Caki2 (cell line): Measurements from ENCODE around the gene VDR. TPM values are rescaled to one million over a fixed set of nuclear protein-coding genes. Genes with fewer than 3 reads are reported as not detected.

Source experiments
- DNase-seq: peaks from one replicate; pipeline ENCODE4 v3.0.0-alpha.2; 2015; ENCODE audit warnings: low read depth
- in situ Hi-C: cut with HindIII; loops from 2 replicates; pipeline ENCODE4 v1.10.0; 2016; ENCODE audit warnings: low sequenced_read_pairs, low pct_unique_long_range_greater_than_20kb, mixed read lengths
- total RNA-seq: library from RNA; depleted of rRNA; stranded (reverse); fragments of >200 nt; shearing (Covaris generic); gene quantifications from 2 replicates; pipeline ENCODE4 v1.2.3, GENCODE V29; 2014; ENCODE audit warnings: low replicate concordance

Gene VDR
- total RNA-seq, 1 experiment from 2014 or later = 0.14 TPM

- peak; percentile 5 for DNase-seq
- in situ Hi-C loops = no loop called here
Observed at GRCh38 chr12:47900131-47901062, 4.4 kb downstream of the VDR start.

DNA sequence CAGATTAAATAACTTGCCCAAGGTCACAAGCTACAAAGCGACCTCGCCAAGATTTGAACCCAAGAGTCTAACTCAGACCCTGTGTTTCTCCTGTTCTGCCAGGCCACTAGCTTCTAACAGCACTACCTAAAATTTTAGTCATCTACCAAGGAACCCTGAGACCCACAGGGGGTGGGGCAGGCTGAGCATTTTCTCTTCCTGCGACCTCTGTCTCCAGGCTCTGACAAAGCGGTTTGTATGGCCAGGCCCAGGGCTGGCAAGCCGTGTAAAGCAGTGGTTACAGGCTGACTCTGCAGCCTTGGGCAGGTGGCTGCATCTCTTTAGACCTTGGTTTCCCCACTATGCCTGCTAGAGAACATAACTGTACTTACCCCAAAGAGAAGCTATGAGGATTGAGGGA is 5.3 kb downstream of the VDR start:
- in situ Hi-C loops = no loop called here
- no peak for DNase-seq

DNA sequence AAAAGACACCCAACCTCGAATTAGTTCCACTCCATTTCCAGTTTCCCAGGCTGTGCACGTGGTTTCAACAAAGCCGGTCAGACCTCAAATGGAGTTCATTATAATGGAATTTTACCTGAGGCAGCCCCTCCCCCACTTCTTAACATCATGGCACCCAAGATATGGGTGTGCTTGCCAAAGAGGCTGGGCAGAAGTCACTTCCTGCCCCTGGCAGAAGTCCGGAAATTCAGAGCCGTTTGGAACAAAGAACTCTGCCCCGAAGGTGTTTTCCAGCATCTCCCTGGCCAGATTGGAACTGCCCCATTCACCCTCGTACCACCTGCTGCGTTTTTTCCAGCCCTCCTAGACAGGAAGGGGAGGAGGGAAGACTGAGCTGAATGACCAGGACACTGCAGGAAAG is 8.2 kb downstream of the VDR start:
- in situ Hi-C loops = no loop called here
- no peak for DNase-seq

DNA sequence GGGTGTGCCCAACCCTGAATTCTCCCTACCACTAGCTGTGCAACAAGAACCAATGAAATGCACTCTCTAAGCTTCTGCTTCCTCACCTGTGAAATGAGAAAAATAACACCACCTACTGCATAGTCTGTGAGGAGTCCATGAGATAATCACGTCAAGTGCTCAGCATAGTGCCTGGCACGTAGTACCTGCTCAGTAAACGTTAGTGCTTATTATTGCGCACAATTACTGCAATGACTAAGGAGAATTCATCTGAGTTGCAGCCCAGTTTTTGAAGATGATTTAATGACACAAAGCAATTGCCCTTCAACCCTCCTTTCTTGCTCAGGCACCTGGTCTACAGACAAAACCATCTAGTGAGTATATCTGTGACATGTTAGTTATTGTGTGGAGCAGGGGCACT is 8.8 kb downstream of the VDR start:
- in situ Hi-C loops = no loop called here
- no peak for DNase-seq

GRCh38 chr12:47894652-47895051 is 10.1 kb downstream of the VDR start:
- DNase-seq = no peak
- in situ Hi-C loops = no loop called here

DNA sequence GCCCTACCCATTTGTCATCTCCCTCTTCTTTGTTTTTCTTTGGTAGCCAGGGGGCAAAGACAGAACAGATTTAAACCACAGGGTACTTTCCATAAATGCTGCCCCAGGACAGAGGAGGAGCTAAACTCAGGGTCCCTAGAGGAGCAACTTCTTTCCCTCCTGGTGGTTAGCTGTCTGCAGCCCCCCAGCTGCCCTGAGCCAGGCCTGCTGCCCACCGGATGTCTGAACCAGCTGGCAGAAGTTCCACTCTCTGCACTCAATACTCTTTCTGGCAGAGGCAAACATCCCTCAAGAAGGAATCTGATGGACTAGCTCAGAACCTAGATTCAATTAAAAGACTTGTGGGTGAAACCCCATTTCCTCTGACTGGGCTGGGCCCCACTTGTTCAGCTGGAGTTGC is 10.7 kb downstream of the VDR start:
- in situ Hi-C loops = no loop called here
- no peak for DNase-seq

DNA sequence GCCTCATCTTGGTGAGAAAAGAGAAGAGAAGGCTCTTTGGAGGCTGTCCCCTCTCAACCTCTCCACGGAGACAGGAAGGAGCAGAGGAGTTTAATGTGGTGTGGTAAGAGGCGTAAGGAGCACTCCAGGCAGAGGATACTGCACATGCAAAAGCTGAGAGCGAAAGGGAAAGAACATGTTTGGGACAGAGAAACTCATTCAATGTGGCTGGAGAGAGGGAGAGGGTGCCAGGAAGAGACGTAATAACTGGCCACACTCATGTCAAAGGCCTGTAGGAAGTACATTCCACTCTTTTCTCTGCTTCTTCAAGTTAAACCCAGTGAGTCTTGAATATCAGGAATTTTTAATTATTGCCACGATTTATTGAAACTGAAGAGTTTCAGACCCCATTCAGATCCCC is 12.0 kb downstream of the VDR start:
- in situ Hi-C loops = no loop called here
- DNase-seq = no peak

DNA sequence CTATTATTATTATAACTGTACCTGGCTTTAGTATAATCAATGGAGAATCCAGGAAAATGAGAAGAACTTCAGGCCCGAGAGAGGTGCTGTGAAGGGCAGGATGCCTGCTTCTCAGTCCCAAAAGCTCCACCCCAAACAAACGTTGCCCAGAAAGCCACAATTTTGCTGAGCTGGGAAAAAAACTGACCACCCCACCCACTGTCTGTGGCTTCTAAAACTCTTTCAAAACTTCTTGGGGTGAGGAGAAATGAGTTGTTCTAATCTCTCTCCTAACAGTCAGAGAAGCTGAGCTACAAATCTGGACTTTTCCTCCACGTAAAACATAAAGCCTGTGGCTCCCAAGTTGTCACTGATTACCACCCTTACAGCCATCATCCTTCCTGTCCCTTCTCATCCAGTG is 13.4 kb downstream of the VDR start:
- in situ Hi-C loops = no loop called here
- DNase-seq = no peak

- in situ Hi-C loops = no loop called here
Observed at GRCh38 chr12:47889040-47889439, 15.8 kb downstream of the VDR start.

GRCh38 chr12:47888153-47888819 is 16.5 kb downstream of the VDR start:
- in situ Hi-C loops = no loop called here
- no peak for DNase-seq

More at GRCh38 chr12:47889040-47889439, 15.8 kb downstream of the VDR start:
- no peak for DNase-seq

- in situ Hi-C loops = no loop called here
- DNase-seq = no peak
Observed at GRCh38 chr12:47887529-47887928, 17.3 kb downstream of the VDR start.

- in situ Hi-C loops = no loop called here
- no peak for DNase-seq
Observed at GRCh38 chr12:47886510-47887240, 18.1 kb downstream of the VDR start.

GRCh38 chr12:47885566-47885965 is 19.2 kb downstream of the VDR start:
- DNase-seq = no peak
- in situ Hi-C loops = no loop called here

DNA sequence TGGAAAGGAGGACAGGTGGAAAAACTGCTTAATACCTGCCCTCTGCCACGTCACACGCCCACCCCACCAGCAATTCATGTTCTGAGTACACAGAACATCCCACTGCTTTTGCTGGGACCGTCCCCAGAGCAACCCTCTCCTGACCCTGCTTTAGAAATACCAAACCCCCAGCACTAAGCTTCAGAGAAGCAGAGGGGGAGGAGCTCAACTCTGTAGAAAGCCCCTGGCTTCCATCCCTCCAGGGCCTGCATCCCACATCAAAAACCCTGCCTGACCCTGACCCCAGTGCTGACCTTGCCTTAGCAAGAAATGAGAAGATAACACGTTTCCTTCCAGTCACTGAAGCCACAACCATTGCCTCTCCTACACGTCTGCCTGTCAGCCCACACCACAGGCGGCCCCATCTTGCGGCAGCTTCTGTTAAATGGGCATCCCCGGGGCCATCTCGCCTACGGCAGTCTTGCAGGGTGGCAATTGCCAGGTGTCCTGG is 19.7 kb downstream of the VDR start:
- DNase-seq = no peak
- in situ Hi-C loops = no loop called here

DNA sequence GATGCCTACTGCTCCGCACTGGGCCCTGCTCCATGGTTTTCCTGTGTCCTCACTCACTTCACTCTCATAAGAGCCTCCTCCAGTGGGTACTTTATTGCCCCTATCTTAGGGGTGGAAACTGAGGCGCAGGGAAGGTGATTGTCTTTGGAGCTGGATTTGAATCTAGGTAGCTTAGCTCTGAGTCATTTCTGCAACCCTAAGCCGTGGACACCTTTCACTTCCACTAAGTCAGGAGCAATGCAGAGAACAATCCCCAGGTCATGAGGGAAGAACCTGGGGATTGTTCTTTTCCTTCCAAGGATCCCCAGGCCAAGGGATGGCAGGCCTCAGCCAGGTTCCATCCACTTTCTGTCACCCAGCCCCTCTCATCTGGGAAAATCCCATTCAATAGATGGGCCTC is 20.3 kb downstream of the VDR start:
- no peak for DNase-seq
- in situ Hi-C loops = no loop called here

- no peak for DNase-seq
- in situ Hi-C loops = no loop called here
Observed at GRCh38 chr12:47883663-47884195, 21.1 kb downstream of the VDR start.

GRCh38 chr12:47882781-47883546 is 21.8 kb downstream of the VDR start:
- DNase-seq = no peak
- in situ Hi-C loops = no loop called here

GRCh38 chr12:47881826-47882427 is 22.9 kb downstream of the VDR start:
- in situ Hi-C loops = no loop called here

More at GRCh38 chr12:47881826-47882427, 22.9 kb downstream of the VDR start:
- DNase-seq = peak; percentile 46
